Caki2 (cell line): ENCODE measurements around the gene PCDHGB3. TPM values are rescaled to one million over a fixed set of nuclear protein-coding genes. Genes with fewer than 3 reads are reported as not detected.
A peak's percentile ranks its signal among the peaks of the same experiment; 100 is the strongest.
"Not testable (repeated sequence)": the region's sequence is repeated elsewhere in the genome, so short reads cannot be mapped to it uniquely, and the experiment has no call there.

Experiments used
- DNase-seq: peaks from one replicate; pipeline ENCODE4 v3.0.0-alpha.2; 2015; ENCODE audit warnings: low read depth
- in situ Hi-C: cut with HindIII; loops from 2 replicates; pipeline ENCODE4 v1.10.0; 2016; ENCODE audit warnings: low sequenced_read_pairs, low pct_unique_long_range_greater_than_20kb, mixed read lengths
- total RNA-seq: library from RNA; depleted of rRNA; stranded (reverse); fragments of >200 nt; shearing (Covaris generic); gene quantifications from 2 replicates; pipeline ENCODE4 v1.2.3, GENCODE V29; 2014; ENCODE audit warnings: low replicate concordance

The PCDHGB3 gene
- total RNA-seq, 1 experiment from 2014 or later = not detected

DNA sequence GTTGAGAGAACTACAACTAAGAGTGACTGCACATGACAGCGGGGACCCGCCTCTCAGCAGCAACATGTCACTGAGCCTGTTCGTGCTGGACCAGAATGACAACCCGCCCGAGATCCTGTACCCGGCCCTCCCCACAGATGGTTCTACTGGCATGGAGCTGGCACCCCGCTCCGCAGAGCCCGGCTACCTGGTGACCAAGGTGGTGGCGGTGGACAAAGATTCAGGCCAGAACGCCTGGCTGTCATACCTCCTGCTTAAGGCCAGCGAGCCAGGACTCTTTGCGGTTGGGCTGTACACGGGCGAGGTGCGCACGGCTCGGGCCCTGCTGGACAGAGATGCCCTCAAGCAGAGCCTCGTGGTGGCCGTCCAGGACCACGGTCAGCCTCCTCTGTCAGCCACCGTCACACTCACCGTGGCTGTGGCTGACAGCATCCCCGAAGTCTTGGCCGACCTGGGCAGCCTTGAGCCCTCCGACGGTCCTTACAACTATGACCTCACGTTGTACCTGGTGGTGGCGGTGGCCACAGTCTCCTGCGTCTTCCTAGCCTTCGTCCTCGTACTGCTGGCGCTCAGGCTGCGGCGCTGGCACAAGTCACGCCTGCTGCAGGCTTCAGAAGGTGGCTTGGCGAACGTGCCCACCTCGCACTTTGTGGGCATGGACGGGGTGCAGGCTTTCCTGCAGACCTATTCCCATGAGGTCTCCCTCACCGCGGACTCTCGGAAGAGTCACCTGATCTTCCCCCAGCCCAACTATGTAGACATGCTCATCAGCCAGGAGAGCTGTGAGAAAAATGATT, 14.6 kb downstream of the PCDHGB3 start:
- no peak for DNase-seq
- in situ Hi-C loops = no loop called here

DNA sequence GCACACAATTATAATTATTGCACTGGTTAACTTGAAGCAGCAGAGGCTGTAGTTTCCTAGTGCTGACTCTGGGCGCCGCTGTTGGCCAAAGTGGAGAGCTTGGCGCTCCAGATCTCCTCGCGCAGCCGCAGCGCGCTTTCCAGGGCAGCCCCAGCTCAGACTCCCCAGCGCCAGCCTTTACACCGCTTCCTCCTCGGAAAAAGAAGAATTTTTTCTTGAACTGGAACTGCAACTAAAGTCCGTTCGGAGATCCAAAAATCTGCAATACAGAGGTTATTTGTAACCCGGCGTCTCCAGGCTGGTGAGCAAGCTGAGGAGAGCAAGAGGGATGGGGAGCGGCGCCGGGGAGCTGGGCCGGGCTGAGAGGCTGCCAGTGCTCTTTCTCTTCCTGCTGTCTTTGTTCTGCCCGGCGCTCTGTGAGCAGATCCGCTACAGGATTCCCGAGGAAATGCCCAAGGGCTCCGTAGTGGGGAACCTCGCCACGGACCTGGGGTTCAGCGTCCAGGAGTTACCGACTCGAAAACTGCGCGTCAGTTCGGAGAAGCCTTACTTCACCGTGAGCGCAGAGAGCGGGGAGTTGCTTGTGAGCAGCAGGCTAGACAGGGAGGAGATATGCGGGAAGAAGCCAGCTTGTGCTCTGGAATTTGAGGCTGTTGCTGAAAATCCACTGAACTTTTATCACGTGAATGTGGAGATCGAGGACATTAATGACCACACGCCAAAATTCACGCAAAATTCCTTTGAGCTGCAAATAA, 17.7 kb downstream of the PCDHGB3 start, which contains the start of gene PCDHGB4:
TSS of gene PCDHGB4 (plus strand) at position 142 of the 755 bp plus-strand sequence. CDS start at position 329, 187 bp downstream.
- DNase-seq, in situ Hi-C loops: not testable (repeated sequence)

DNA sequence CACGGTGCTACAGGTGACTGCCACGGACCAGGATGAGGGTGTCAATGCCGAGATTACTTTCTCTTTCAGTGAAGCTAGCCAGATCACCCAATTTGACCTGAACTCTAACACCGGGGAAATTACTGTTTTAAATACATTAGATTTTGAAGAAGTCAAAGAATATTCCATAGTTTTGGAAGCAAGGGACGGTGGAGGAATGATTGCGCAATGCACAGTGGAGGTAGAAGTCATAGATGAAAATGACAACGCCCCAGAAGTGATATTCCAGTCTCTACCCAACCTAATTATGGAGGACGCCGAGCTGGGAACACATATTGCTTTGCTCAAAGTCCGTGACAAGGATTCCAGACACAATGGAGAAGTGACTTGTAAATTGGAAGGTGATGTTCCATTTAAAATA, 18.6 kb downstream of the PCDHGB3 start:
- no peak for DNase-seq
- in situ Hi-C loops = no loop called here

DNA sequence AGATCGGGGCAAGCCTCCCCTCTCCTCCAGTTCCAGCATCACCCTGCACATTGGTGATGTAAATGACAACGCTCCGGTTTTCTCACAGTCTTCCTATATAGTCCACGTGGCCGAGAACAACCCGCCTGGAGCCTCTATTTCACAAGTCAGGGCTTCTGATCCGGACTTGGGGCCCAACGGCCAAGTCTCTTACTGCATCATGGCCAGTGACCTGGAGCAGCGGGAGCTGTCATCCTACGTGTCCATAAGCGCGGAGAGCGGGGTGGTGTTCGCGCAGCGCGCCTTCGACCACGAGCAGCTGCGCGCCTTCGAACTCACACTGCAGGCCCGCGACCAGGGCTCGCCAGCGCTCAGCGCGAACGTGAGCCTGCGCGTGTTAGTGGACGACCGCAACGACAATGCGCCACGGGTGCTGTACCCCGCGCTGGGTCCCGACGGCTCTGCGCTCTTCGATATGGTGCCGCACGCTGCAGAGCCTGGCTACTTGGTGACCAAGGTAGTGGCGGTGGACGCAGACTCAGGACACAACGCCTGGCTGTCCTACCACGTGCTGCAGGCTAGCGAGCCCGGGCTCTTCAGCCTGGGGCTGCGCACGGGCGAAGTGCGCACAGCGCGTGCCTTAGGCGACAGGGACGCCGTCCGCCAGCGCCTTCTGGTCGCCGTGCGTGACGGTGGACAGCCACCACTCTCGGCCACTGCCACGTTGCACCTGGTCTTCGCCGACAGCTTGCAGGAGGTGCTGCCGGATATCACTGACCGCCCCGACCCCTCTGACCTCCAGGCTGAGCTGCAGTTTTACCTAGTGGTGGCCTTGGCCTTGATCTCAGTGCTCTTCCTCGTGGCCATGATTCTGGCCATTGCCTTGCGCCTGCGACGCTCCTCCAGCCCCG, 19.4 kb downstream of the PCDHGB3 start:
- in situ Hi-C loops = no loop called here
- no peak for DNase-seq

DNA sequence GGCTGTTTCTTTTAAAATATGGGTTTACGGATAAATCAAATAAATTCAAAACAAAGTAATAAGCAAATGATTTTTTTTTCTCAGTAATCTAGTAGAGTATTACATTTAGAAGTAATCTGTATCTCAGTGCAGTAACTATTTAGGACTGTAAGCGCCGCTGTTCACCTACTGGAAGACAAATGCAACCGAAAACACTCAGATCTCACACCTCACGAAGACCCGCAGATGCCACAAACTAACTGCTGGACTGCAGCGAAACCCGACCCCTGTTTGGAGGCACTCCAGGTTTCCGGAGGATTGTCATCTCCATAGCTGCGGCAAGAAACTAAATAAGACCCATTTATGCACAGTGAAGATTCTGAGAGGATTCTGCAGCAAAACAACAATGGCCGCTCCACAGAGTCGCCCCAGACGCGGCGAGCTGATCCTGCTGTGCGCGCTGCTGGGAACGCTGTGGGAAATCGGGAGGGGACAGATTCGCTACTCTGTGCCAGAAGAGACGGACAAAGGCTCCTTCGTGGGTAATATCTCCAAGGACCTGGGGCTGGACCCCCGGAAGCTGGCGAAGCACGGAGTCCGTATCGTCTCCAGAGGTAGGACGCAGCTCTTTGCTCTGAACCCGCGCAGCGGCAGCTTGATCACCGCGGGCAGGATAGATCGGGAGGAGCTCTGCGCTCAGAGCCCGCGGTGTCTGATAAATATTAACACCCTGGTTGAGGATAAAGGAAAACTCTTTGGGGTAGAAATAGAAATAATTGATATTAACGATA, 22.6 kb downstream of the PCDHGB3 start, which contains the start of gene PCDHGA8:
TSS of gene PCDHGA8 (plus strand) at position 205 of the 770 bp plus-strand sequence. CDS start at position 386, 181 bp downstream.
- in situ Hi-C loops = no loop called here
- peak; percentile 4 for DNase-seq

DNA sequence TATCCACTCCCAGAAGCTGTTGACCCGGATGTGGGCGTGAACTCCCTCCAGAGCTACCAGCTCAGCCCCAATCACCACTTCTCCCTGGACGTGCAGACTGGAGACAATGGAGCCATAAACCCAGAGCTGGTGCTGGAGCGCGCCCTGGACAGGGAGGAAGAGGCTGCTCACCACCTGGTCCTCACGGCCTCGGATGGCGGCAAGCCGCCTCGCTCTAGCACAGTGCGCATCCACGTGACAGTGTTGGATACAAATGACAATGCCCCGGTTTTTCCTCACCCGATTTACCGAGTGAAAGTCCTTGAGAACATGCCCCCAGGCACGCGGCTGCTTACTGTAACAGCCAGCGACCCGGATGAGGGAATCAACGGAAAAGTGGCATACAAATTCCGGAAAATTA, 23.2 kb downstream of the PCDHGB3 start:
- DNase-seq = no peak
- in situ Hi-C loops = no loop called here

DNA sequence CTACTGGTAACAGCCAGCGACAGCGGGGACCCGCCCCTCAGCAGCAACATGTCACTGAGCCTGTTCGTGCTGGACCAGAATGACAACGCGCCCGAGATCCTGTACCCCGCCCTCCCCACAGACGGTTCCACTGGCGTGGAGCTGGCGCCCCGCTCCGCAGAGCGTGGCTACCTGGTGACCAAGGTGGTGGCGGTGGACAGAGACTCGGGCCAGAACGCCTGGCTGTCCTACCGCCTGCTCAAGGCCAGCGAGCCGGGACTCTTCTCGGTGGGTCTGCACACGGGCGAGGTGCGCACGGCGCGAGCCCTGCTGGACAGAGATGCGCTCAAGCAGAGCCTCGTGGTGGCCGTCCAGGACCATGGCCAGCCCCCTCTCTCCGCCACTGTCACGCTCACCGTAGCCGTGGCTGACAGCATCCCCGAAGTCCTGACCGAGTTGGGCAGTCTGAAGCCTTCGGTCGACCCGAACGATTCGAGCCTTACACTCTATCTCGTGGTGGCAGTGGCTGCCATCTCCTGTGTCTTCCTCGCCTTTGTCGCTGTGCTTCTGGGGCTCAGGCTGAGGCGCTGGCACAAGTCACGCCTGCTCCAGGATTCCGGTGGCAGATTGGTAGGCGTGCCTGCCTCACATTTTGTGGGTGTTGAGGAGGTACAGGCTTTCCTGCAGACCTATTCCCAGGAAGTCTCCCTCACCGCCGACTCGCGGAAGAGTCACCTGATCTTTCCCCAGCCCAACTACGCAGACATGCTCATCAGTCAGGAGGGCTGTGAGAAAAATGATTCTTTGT, 24.6 kb downstream of the PCDHGB3 start:
- DNase-seq, in situ Hi-C loops: not testable (repeated sequence)

DNA sequence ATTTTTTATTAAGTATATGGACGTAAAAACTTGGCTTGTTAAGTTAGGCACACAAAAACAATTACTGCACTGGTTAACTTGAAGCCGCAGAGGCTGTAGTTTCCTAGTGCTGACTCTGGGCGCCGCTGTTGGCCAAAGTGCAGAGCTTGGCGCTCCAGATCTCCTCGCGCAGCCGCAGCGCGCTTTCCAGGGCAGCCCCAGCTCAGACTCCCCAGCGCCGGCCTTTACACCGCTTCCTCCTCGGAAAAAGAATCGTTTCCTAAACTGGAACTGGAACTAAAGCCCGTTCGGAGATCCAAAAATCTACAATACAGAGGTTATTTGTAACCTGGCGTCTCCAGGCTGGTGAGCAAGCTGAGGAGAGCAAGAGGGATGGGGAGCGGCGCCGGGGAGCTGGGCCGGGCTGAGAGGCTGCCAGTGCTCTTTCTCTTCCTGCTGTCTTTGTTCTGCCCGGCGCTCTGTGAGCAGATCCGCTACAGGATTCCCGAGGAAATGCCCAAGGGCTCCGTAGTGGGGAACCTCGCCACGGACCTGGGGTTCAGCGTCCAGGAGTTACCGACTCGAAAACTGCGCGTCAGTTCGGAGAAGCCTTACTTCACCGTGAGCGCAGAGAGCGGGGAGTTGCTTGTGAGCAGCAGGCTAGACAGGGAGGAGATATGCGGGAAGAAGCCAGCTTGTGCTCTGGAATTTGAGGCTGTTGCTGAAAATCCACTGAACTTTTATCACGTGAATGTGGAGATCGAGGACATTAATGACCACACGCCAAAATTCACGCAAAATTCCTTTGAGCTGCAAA, 27.9 kb downstream of the PCDHGB3 start, which contains the start of gene PCDHGB5:
TSS of gene PCDHGB5 (plus strand) at position 192 of the 796 bp plus-strand sequence. CDS start at position 373, 181 bp downstream.
- DNase-seq, in situ Hi-C loops: not testable (repeated sequence)

DNA sequence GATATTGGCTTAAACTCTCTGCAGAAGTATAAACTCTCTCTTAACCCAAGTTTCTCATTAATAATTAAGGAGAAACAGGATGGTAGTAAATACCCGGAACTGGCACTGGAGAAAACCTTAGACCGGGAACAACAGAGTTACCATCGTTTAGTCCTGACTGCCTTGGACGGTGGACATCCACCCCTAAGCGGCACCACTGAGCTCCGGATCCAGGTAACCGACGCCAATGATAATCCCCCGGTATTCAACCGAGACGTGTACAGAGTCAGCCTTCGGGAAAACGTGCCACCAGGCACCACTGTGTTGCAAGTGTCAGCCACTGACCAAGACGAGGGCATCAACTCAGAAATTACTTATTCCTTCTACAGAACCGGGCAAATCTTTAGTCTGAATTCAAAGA, 28.6 kb downstream of the PCDHGB3 start:
- in situ Hi-C loops = no loop called here
- DNase-seq = no peak

DNA sequence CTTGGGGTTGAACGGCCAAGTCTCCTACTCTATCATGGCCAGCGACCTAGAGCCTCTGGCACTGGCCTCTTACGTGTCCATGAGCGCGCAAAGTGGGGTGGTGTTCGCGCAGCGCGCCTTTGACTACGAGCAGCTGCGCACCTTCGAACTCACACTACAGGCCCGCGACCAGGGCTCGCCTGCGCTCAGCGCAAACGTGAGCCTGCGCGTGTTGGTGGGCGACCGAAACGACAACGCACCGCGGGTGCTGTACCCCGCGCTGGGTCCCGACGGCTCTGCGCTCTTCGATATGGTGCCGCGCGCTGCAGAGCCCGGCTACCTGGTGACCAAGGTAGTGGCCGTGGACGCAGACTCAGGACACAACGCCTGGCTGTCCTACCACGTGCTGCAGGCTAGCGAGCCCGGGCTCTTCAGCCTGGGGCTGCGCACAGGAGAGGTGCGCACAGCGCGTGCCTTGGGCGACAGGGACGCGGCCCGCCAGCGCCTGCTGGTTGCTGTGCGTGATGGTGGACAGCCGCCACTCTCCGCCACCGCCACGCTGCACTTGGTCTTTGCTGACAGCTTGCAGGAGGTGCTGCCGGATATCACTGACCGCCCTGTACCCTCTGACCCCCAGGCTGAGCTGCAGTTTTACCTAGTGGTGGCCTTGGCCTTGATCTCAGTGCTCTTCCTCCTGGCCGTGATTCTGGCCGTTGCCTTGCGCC, 29.7 kb downstream of the PCDHGB3 start:
- no peak for DNase-seq
- in situ Hi-C loops = no loop called here

DNA sequence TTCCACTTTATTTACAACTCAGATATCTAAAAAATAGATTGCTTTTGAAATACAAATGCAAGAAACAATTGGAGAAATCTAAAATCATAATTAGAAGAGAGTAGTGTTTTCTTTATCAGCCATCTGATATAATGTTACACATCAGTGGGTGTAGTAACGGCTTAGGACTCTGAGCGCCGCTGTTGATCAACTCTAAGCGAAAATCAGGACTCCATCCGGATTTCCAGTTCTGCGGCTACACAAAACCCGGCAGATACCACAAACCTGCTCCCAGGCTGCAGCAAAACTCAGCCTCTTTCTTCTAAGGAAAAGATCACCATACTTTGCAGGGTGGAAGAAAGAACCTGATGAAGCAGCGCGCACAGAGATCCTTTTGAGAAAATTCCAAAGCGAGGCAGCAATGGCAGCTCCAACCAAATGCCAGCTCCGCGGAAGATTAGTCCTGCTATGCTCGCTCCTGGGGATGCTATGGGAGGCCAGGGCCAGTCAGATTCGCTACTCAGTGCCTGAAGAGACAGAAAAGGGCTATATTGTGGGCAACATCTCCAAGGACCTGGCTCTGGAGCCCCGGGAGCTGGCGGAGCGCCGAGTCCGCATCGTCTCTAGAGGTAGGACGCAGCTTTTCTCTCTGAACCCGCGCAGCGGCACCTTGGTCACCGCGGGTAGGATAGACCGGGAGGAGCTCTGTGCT, 32.7 kb downstream of the PCDHGB3 start, which contains the start of gene PCDHGA9:
TSS of gene PCDHGA9 (plus strand) at position 226 of the 691 bp plus-strand sequence. CDS start at position 401, 175 bp downstream.
- DNase-seq = no peak
- in situ Hi-C loops = no loop called here

DNA sequence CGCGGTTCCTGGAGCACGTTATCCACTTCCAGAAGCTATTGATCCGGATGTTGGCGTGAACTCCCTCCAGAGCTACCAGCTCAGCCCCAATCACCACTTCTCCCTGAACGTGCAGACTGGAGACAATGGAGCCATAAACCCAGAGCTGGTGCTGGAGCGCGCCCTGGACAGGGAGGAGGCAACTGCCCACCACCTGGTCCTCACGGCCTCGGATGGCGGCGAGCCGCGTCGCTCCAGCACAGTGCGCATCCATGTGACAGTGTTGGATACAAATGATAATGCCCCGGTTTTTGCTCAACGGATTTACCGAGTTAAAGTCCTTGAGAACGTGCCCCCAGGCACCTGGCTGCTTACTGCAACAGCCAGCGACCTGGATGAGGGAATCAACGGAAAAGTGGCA, 33.3 kb downstream of the PCDHGB3 start:
- no peak for DNase-seq
- in situ Hi-C loops = no loop called here

DNA sequence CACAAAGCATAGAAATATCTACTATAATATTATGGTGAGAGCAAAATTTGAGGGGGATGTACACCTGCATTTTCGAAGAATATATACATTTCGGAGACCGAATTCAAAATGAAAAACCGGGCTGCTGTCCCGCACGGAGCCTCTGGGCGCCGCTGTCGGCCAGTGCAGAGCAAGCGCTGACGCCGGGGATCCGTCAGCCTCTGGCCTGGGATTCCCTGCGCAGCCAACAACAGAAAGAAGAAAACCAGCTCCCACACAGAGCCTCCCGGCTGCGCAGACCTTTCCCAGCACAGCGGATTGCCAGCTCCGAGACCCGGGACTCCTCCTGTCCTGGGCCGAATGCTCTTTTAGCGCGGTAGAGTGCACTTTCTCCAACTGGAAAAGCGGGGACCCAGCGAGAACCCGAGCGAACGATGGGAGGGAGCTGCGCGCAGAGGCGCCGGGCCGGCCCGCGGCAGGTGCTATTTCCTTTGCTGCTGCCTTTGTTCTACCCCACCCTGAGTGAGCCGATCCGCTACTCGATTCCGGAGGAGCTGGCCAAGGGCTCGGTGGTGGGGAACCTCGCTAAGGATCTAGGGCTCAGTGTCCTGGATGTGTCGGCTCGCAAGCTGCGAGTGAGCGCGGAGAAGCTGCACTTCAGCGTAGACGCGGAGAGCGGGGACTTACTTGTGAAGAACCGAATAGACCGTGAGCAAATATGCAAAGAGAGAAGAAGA, 37.9 kb downstream of the PCDHGB3 start, which contains the start of gene PCDHGB6:
TSS of gene PCDHGB6 (plus strand) at position 232 of the 716 bp plus-strand sequence. CDS start at position 414, 182 bp downstream.
- in situ Hi-C loops = not testable (repeated sequence)
- DNase-seq = peak; percentile 58

DNA sequence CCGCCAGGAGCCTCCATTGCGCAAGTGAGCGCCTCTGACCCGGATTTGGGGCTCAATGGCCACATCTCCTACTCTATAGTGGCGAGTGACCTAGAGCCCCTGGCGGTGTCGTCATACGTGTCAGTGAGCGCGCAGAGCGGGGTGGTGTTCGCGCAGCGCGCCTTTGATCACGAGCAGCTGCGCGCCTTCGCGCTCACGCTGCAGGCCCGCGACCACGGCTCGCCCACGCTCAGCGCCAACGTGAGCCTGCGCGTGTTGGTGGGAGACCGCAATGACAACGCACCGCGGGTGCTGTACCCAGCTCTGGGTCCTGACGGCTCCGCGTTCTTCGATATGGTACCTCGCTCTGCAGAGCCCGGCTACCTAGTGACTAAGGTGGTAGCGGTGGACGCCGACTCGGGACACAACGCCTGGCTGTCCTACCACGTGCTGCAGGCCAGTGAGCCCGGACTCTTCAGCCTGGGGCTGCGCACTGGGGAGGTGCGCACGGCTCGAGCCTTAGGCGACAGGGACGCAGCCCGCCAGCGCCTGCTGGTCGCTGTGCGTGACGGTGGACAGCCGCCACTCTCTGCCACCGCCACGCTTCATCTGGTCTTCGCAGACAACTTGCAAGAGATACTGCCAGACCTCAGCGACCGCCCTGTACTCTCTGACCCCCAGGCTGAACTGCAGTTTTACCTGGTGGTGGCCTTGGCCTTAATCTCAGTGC, 39.7 kb downstream of the PCDHGB3 start:
- no peak for DNase-seq
- in situ Hi-C loops = no loop called here
